WTC11 (cell line): ENCODE results near the gene UCN3.

Experiments used
- ATF2 ChIP-seq: sonication (generic); formaldehyde crosslinking; IDR thresholded peaks from 2 replicates; pipeline ENCODE4 v1.8.1; 2022; ENCODE audit warnings: low read depth, missing genetic modification reagents, borderline replicate concordance
- ATF3 ChIP-seq: sonication (generic); formaldehyde crosslinking; conservative IDR thresholded peaks from 2 replicates; pipeline ENCODE4 v1.8.1; 2022; ENCODE audit warnings: mild to moderate bottlenecking, missing genetic modification reagents
- ERG ChIP-seq: fragments of 250-450 bp; sonication (Bioruptor Pico); IDR thresholded peaks from 2 replicates; pipeline ENCODE4 v1.8.0; 2021; ENCODE audit warnings: mild to moderate bottlenecking
- STAT6 ChIP-seq: sonication (generic); formaldehyde crosslinking; conservative IDR thresholded peaks from 2 replicates; pipeline ENCODE4 v1.8.1; 2023; ENCODE audit warnings: mild to moderate bottlenecking, low read depth, missing genetic modification reagents, moderate library complexity

- TF ChIP-seq ATF3 (CRISPR knock-in tag) (no peak), STAT6 (no peak), ERG (no peak), ATF2 (CRISPR knock-in tag) (no peak)
Observed at GRCh38 chr10:5376450-5376849, 11.7 kb downstream of the UCN3 start.
